ENCODE results near the gene CDK5RAP2. TPM values are rescaled to one million over a fixed set of nuclear protein-coding genes. Genes with fewer than 3 reads are reported as not detected.

CDK5RAP2 gene
- total and polyA plus RNA-seq, 2 donors (not counting 1 experiment from before 2014, with no cell fraction given), result 17.7 to 48.6 TPM

GRCh38 chr9:120541921-120542320, 38.0 kb downstream of the CDK5RAP2 start:
- no peaks in the 10 kb centered on the region for H3K27me3 ChIP-seq (ENCODE audit: control insufficient read depth, insufficient read depth, low read length)
- TF ChIP-seq EZH2 (IDR thresholded peaks at IDR 0.05; ENCODE audit: low read length, missing control alignments) (no peak), CTCF (conservative IDR thresholded peaks at IDR 0.05 in 1 of 2, IDR thresholded peaks at IDR 0.05 in 1 of 2; ENCODE audit: low read depth in 1 of 2, low read length in 2 of 2) (no peak)
- no peak overlapping the region for H3K4me3 ChIP-seq (replicated peaks in 1 of 4; ENCODE audit: control extremely low read depth in 1 of 4, insufficient read depth in 1 of 4, low read depth in 3 of 4, low read length in 4 of 4)
- no peak for DNase-seq (ENCODE audit: low read depth in 2 of 2)
- H2AFZ ChIP-seq (ENCODE audit: low read length), result no peak overlapping the region
- no peaks in the 10 kb centered on the region for H3K9me3 ChIP-seq (ENCODE audit: control insufficient read depth, insufficient read depth, low read depth, low read length)
- no peak overlapping the region for H3K4me2 ChIP-seq (ENCODE audit: extremely low read depth, insufficient read depth, low read length)
- H3K4me1 ChIP-seq (ENCODE audit: control insufficient read depth, extremely low read depth, insufficient read depth, low read length), result no peaks in the 10 kb centered on the region
- H3K36me3 ChIP-seq (ENCODE audit: control insufficient read depth, insufficient read depth, low read length), result peaks cover 3% of the 10 kb centered on the region
- H3K27ac ChIP-seq (ENCODE audit: insufficient read depth, low read length), result no peak overlapping the region
- no peaks in the 10 kb centered on the region for H4K20me1 ChIP-seq (ENCODE audit: control insufficient read depth, extremely low read depth, insufficient read depth, low read length)
- H3K79me2 ChIP-seq (ENCODE audit: control insufficient read depth, insufficient read depth, low read length), result no peaks in the 10 kb centered on the region
- H3K9ac ChIP-seq (ENCODE audit: insufficient read depth, low read length), result no peak overlapping the region

- no peak for DNase-seq (ENCODE audit: low read depth in 2 of 2)
- Histone ChIP-seq H3K27me3 (ENCODE audit: control insufficient read depth, insufficient read depth, low read length) (no peaks in the 10 kb centered on the region), H3K4me3 (replicated peaks in 1 of 4; ENCODE audit: control extremely low read depth in 1 of 4, insufficient read depth in 1 of 4, low read depth in 3 of 4, low read length in 4 of 4) (no peak overlapping the region), H3K9me3 (ENCODE audit: control insufficient read depth, insufficient read depth, low read depth, low read length) (no peaks in the 10 kb centered on the region), H3K9ac (ENCODE audit: insufficient read depth, low read length) (no peak overlapping the region), H3K4me2 (ENCODE audit: extremely low read depth, insufficient read depth, low read length) (no peak overlapping the region), H3K4me1 (ENCODE audit: control insufficient read depth, extremely low read depth, insufficient read depth, low read length) (no peaks in the 10 kb centered on the region), H3K36me3 (ENCODE audit: control insufficient read depth, insufficient read depth, low read length) (peaks cover 3% of the 10 kb centered on the region), H4K20me1 (ENCODE audit: control insufficient read depth, extremely low read depth, insufficient read depth, low read length) (no peaks in the 10 kb centered on the region), H3K27ac (ENCODE audit: insufficient read depth, low read length) (no peak overlapping the region), H3K79me2 (ENCODE audit: control insufficient read depth, insufficient read depth, low read length) (no peaks in the 10 kb centered on the region), H2AFZ (ENCODE audit: low read length) (no peak overlapping the region)
- no peak for TF ChIP-seq EZH2 (IDR thresholded peaks at IDR 0.05; ENCODE audit: low read length, missing control alignments)
- no peak for TF ChIP-seq CTCF (conservative IDR thresholded peaks at IDR 0.05 in 1 of 2, IDR thresholded peaks at IDR 0.05 in 1 of 2; ENCODE audit: low read depth in 1 of 2, low read length in 2 of 2)
These were observed 40.0 kb downstream of the CDK5RAP2 start for GRCh38 chr9:120539951-120540350.

GRCh38 chr9:120538339-120538738, 41.6 kb downstream of the CDK5RAP2 start:
- Histone ChIP-seq H3K4me2 (ENCODE audit: extremely low read depth, insufficient read depth, low read length) (no peak overlapping the region), H3K9me3 (ENCODE audit: control insufficient read depth, insufficient read depth, low read depth, low read length) (no peaks in the 10 kb centered on the region), H3K4me1 (ENCODE audit: control insufficient read depth, extremely low read depth, insufficient read depth, low read length) (no peaks in the 10 kb centered on the region), H3K27me3 (ENCODE audit: control insufficient read depth, insufficient read depth, low read length) (no peaks in the 10 kb centered on the region), H3K9ac (ENCODE audit: insufficient read depth, low read length) (no peak overlapping the region), H3K4me3 (replicated peaks in 1 of 4; ENCODE audit: control extremely low read depth in 1 of 4, insufficient read depth in 1 of 4, low read depth in 3 of 4, low read length in 4 of 4) (no peak overlapping the region), H2AFZ (ENCODE audit: low read length) (no peak overlapping the region), H3K27ac (ENCODE audit: insufficient read depth, low read length) (no peak overlapping the region), H3K79me2 (ENCODE audit: control insufficient read depth, insufficient read depth, low read length) (no peaks in the 10 kb centered on the region), H3K36me3 (ENCODE audit: control insufficient read depth, insufficient read depth, low read length) (no peaks in the 10 kb centered on the region), H4K20me1 (ENCODE audit: control insufficient read depth, extremely low read depth, insufficient read depth, low read length) (no peaks in the 10 kb centered on the region)
- no peak for DNase-seq (ENCODE audit: low read depth in 2 of 2)
- no peak for TF ChIP-seq EZH2 (IDR thresholded peaks at IDR 0.05; ENCODE audit: low read length, missing control alignments)
- TF ChIP-seq CTCF (conservative IDR thresholded peaks at IDR 0.05 in 1 of 2, IDR thresholded peaks at IDR 0.05 in 1 of 2; ENCODE audit: low read depth in 1 of 2, low read length in 2 of 2), result no peak

Measured in fibroblast of lung (primary cell).